ENCODE measurements around the gene OR56A1. TPM values are rescaled to one million over a fixed set of nuclear protein-coding genes. Genes with fewer than 3 reads are reported as not detected.

Gene OR56A1
- total RNA-seq, result not detected in 2 replicates

GRCh38 chr11:6030708-6031405 lies at the start of gene OR56A1:
TSS of gene OR56A1 (minus strand) at chr11:6030758. CDS start at chr11:6027692, 3,066 bp downstream.

GRCh38 chr11:6006846-6007245 lies 23.7 kb downstream of the OR56A1 start, which contains the start of gene OR56A4:
TSS of gene OR56A4 (minus strand) at chr11:6006946. CDS start at chr11:6002992, 3,954 bp downstream.

GRCh38 chr11:5986885-5987284 lies 43.7 kb downstream of the OR56A1 start, which contains the start of gene OR52L1:
TSS of gene OR52L1 (minus strand) at chr11:5986985. CDS start at chr11:5986930, 55 bp downstream.

Other genes with a start within 250 kb of the OR56A1 start
- gene OR52N5, start 247.4 kb downstream of the OR56A1 start, total RNA-seq, result not detected in 2 replicates
- gene OR52N1, start 239.5 kb downstream of the OR56A1 start, total RNA-seq, result not detected in 2 replicates
- gene OR52N2, start 221.8 kb downstream of the OR56A1 start, total RNA-seq, result not detected in 2 replicates
- not detected in 2 replicates for gene OR52E6, start 188.9 kb downstream of the OR56A1 start, total RNA-seq
- gene OR52E8, start 173.1 kb downstream of the OR56A1 start, total RNA-seq, result not detected in 2 replicates
- not detected in 2 replicates for gene OR52E4, start 150.1 kb downstream of the OR56A1 start, total RNA-seq
- not detected in 2 replicates for gene OR52E5, start 137.6 kb downstream of the OR56A1 start, total RNA-seq
- not detected in 2 replicates for gene OR56A3, start 88.5 kb downstream of the OR56A1 start, total RNA-seq
- not detected in 2 replicates for gene OR56A5, start 62.3 kb downstream of the OR56A1 start, total RNA-seq
- gene OR52L1, start 43.8 kb downstream of the OR56A1 start, total RNA-seq, result not detected in 2 replicates
- gene OR56A4, start 23.8 kb downstream of the OR56A1 start, total RNA-seq, result not detected in 2 replicates
- gene OR56B4, start 76.9 kb upstream of the OR56A1 start, total RNA-seq, result not detected in 2 replicates
- gene OR52B2, start 139.6 kb upstream of the OR56A1 start, total RNA-seq, result not detected in 2 replicates
- gene OR52W1, start 168.5 kb upstream of the OR56A1 start, total RNA-seq, result not detected in 2 replicates
- not detected in 2 replicates for gene C11orf42, start 174.8 kb upstream of the OR56A1 start, total RNA-seq
- gene FHIP1B, start 203.9 kb upstream of the OR56A1 start, total RNA-seq, result 7.7 and 10.1 TPM in 2 replicates
- gene CNGA4, start 208.3 kb upstream of the OR56A1 start, total RNA-seq, result under 0.01 and 0.19 TPM in 2 replicates
- not detected in 2 replicates for gene CCKBR, start 229.1 kb upstream of the OR56A1 start, total RNA-seq

All from regular cardiac myocyte (primary cell).